Measurements from ENCODE around the gene ATG2B.

DNA sequence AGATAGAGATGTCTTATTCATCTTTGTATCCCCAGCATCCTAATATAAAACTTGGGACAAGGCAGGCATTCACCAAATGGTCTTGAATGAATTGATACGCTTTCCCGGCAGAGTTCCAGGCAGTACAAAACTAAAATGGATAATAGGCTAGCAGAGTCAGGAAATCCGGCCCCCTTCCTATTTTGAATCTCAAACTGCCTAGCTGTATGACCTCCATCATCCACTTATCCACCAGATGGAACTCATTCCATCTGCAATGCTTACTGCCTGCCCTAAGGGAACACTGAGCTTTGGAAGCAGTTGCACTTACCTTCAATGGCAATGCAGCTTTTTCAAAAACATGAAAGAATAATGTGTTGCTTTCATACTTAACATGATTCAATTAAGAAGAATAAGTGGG lies 63.7 kb downstream of the ATG2B start:
- TF ChIP-seq, protein P1, sequence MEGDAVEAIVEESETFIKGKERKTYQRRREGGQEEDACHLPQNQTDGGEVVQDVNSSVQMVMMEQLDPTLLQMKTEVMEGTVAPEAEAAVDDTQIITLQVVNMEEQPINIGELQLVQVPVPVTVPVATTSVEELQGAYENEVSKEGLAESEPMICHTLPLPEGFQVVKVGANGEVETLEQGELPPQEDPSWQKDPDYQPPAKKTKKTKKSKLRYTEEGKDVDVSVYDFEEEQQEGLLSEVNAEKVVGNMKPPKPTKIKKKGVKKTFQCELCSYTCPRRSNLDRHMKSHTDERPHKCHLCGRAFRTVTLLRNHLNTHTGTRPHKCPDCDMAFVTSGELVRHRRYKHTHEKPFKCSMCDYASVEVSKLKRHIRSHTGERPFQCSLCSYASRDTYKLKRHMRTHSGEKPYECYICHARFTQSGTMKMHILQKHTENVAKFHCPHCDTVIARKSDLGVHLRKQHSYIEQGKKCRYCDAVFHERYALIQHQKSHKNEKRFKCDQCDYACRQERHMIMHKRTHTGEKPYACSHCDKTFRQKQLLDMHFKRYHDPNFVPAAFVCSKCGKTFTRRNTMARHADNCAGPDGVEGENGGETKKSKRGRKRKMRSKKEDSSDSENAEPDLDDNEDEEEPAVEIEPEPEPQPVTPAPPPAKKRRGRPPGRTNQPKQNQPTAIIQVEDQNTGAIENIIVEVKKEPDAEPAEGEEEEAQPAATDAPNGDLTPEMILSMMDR (IDR thresholded peaks at IDR 0.05) = no peak
- TF ChIP-seq POLR2A (IDR thresholded peaks at IDR 0.05) = no peak
